ENCODE results near the gene PRKACB. TPM values are rescaled to one million over a fixed set of nuclear protein-coding genes. Genes with fewer than 3 reads are reported as not detected.

Gene PRKACB
- 11.6 and 33.1 TPM in 2 replicates for total RNA-seq

- DNase-seq (ENCODE audit: low read depth), result peak; percentile 71
Measured at GRCh38 chr1:84143796-84144565, at the start of gene PRKACB. Gene PRKACB (plus strand): TSS chr1:84144271. CDS start chr1:84144362, 91 bp downstream.

GRCh38 chr1:84095308-84095707 lies 48.8 kb upstream of the PRKACB start:
- no peak for DNase-seq (ENCODE audit: low read depth)

- no peak for DNase-seq (ENCODE audit: low read depth)
Measured at GRCh38 chr1:84096176-84096575, 47.9 kb upstream of the PRKACB start.

- DNase-seq (ENCODE audit: low read depth), result peak; percentile 16
Measured at GRCh38 chr1:84101204-84101603, 42.9 kb upstream of the PRKACB start.

- DNase-seq (ENCODE audit: low read depth), result peak; percentile 86
Measured at GRCh38 chr1:84103197-84103992, 40.7 kb upstream of the PRKACB start.

- DNase-seq (ENCODE audit: low read depth), result peak; percentile 75
Measured at GRCh38 chr1:84107538-84107937, 36.5 kb upstream of the PRKACB start.

GRCh38 chr1:84107955-84108354 lies 36.1 kb upstream of the PRKACB start:
- no peak for DNase-seq (ENCODE audit: low read depth)

GRCh38 chr1:84108900-84109578 lies 35.0 kb upstream of the PRKACB start:
- DNase-seq (ENCODE audit: low read depth), result no peak

GRCh38 chr1:84110629-84111028 lies 33.4 kb upstream of the PRKACB start:
- DNase-seq (ENCODE audit: low read depth), result no peak

- no peak for DNase-seq (ENCODE audit: low read depth)
Measured at GRCh38 chr1:84116558-84116957, 27.5 kb upstream of the PRKACB start.

GRCh38 chr1:84117868-84118267 lies 26.2 kb upstream of the PRKACB start:
- peak; percentile 72 for DNase-seq (ENCODE audit: low read depth)

- DNase-seq (ENCODE audit: low read depth), result no peak
Measured at GRCh38 chr1:84121360-84121759, 22.7 kb upstream of the PRKACB start.

GRCh38 chr1:84122780-84123382 lies 21.2 kb upstream of the PRKACB start:
- DNase-seq (ENCODE audit: low read depth), result peak; percentile 53

- no peak for DNase-seq (ENCODE audit: low read depth)
Measured at GRCh38 chr1:84133479-84133878, 10.6 kb upstream of the PRKACB start.

- DNase-seq (ENCODE audit: low read depth), result no peak
Measured at GRCh38 chr1:84135341-84135740, 8.7 kb upstream of the PRKACB start.

- peak; percentile 54 for DNase-seq (ENCODE audit: low read depth)
Measured at GRCh38 chr1:84141182-84142003, 2.7 kb upstream of the PRKACB start.

GRCh38 chr1:84145068-84145467 lies 997 bp downstream of the PRKACB start:
- no peak for DNase-seq (ENCODE audit: low read depth)

GRCh38 chr1:84146411-84147032 lies 2.5 kb downstream of the PRKACB start:
- peak; percentile 84 for DNase-seq (ENCODE audit: low read depth)

GRCh38 chr1:84148758-84149157 lies 4.7 kb downstream of the PRKACB start:
- no peak for DNase-seq (ENCODE audit: low read depth)

- peak; percentile 92 for DNase-seq (ENCODE audit: low read depth)
Measured at GRCh38 chr1:84152649-84153056, 8.6 kb downstream of the PRKACB start.

GRCh38 chr1:84155517-84155916 lies 11.4 kb downstream of the PRKACB start:
- no peak for DNase-seq (ENCODE audit: low read depth)

All from renal cortical epithelial cell (primary cell).